ENCODE measurements around the gene TEX35.
A peak's percentile ranks its signal among the peaks of the same experiment; 100 is the strongest.

Gene TEX35

DNA sequence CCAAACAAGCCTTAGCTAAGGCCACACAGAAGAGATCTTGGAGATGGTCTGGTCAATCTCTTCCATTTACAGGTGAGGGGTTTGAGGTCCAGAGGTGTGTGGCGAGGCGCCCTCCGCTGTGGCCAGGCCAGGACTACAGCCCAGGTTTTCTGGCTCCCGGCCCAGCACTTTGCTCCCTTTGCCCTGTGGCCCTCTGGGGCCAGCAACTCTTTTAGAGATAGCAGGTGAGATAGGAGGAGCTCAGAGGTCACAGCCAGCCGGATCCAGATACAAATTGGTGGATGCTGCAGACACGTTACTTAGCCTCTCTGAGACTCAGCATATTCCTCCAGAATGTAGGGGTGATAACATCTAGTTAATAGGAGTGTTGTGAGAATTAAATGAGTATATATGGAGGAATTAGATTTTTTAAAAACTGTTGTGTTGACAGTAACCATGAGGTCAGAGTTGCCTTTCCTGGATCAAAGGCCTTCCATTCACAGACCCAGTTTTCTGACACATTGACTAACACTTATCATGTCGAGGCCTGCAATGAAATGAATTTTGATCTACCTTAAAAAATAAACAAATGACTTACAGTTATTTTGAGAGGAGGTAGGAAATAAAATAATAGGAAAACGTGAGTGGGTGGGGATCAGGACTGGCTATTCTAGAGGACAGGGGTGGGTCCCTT lies 16.6 kb downstream of the TEX35 start:
- TF ChIP-seq, protein P1, sequence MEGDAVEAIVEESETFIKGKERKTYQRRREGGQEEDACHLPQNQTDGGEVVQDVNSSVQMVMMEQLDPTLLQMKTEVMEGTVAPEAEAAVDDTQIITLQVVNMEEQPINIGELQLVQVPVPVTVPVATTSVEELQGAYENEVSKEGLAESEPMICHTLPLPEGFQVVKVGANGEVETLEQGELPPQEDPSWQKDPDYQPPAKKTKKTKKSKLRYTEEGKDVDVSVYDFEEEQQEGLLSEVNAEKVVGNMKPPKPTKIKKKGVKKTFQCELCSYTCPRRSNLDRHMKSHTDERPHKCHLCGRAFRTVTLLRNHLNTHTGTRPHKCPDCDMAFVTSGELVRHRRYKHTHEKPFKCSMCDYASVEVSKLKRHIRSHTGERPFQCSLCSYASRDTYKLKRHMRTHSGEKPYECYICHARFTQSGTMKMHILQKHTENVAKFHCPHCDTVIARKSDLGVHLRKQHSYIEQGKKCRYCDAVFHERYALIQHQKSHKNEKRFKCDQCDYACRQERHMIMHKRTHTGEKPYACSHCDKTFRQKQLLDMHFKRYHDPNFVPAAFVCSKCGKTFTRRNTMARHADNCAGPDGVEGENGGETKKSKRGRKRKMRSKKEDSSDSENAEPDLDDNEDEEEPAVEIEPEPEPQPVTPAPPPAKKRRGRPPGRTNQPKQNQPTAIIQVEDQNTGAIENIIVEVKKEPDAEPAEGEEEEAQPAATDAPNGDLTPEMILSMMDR (IDR thresholded peaks at IDR 0.05), result no peak
- no peak overlapping the region for H3K27ac ChIP-seq

GRCh38 chr1:178530037-178530402 lies 17.1 kb downstream of the TEX35 start:
- no peak for DNase-seq (ENCODE audit: low spot score)
- Histone ChIP-seq H3K4me3 (no peak overlapping the region), H3K27ac (no peak overlapping the region)
- TF ChIP-seq, protein P1 (IDR thresholded peaks at IDR 0.05), result no peak

More for the DNA sequence above, 16.6 kb downstream of the TEX35 start:
- no peak overlapping the region for H3K4me3 ChIP-seq
- no peak for DNase-seq (ENCODE audit: low spot score)

DNA sequence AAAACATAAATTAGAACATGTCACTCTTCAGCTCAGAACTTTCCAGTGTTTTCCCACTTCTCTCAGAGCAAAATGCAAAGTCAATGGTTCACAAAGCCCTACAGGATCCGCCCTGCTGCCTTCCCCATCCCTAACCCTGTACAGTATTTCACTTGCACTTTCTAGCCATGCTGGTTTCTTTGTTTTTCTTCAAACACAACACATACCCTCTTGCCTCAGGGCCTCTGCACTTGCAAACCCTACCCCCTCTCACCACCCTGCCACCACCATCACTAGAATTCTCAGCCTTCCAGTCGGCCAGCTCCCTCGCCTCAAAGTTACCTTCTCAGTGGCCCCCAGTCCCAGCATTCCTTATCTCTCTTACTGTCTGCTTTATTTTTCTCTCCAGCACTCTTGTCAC lies 17.6 kb downstream of the TEX35 start:
- TF ChIP-seq, protein P1 (IDR thresholded peaks at IDR 0.05), result no peak
- no peak for DNase-seq (ENCODE audit: low spot score)
- Histone ChIP-seq H3K4me3 (no peak overlapping the region), H3K27ac (no peak overlapping the region)

- TF ChIP-seq, protein P1 (IDR thresholded peaks at IDR 0.05), result no peak
- Histone ChIP-seq H3K4me3 (no peak overlapping the region), H3K27ac (no peak overlapping the region)
- peak; percentile 46 for DNase-seq (ENCODE audit: low spot score)
Measured at GRCh38 chr1:178531887-178532286, 19.0 kb downstream of the TEX35 start.

DNA sequence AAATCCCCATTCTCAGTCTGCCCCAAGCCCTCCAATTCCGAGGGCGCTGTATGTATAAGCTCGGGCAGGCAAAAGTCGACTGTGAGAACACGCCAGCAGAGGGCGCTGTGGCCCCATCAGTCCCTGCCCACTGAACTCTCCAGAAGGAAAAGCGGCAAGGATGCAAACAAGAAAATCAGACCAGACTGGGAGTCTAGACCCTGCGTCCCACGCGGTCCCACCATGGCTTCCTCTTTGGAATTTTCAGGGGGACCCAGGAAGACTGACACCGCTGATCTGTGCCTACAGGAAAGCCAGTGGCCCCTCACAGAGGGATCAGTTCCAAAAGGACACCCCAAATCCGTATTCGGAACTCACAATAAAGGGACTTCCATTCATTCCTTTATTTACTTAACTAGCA lies 19.5 kb downstream of the TEX35 start:
- Histone ChIP-seq H3K4me3 (no peak overlapping the region), H3K27ac (no peak overlapping the region)
- DNase-seq (ENCODE audit: low spot score), result peak; percentile 83
- TF ChIP-seq, protein P1 (IDR thresholded peaks at IDR 0.05), result peak; percentile 73

DNA sequence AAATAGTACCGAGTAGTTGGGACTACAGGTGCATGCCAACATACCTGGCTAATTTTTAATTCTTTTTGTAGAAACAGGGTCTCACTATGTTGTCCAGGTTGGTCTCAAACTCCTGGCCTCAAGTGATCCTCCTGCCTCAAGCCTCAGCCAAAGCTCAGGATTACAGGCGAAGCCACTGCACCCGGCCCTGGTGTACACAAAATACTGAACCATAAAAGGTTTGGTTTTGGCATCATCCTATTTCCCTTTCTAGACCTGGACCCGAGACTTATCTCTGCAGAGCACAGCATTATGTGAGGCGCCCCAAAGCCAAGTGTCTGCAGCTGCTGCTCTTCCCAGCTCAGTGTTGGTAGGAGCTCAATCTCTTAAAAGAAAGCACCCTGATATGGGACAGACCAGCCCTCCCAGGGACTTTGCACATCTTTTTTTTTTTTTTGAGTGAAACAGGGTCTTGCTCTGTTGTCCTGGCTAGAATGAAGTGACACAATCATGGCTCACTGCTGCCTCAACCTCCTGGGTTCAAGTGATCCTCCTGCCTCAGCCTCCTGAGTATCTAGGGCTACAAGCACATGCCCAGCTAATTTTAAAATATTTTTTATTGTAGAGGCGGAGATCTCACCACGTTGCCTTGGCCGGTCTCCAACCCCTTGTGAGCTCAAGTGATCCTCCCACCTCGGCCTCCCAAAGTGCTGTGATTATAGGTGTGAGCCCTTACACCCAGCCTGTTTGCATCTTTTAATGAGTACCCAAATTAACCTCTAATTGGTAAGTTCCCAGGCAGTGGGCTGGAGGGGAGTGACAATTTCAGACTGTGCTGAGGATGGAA lies 20.4 kb downstream of the TEX35 start:
- TF ChIP-seq, protein P1 (IDR thresholded peaks at IDR 0.05), result no peak
- H3K4me3 ChIP-seq, result no peak overlapping the region
- DNase-seq (ENCODE audit: low spot score), result peak; percentile 62
- H3K27ac ChIP-seq, result no peak overlapping the region

Data from coronary artery (tissue), 2 donors.